Stimulated activated CD4-positive, alpha-beta T cell treated with anti-CD3 and anti-CD28 coated beads, Interleukin-4, amount 100 ng/mL, for 4 hours (primary cell): ENCODE results near the gene OR10A3.

Source experiments
- DNase-seq, 2 experiments: peaks; one replicate each; pipeline ENCODE4 v3.0.0-alpha.2; 2020

The OR10A3 gene

DNA sequence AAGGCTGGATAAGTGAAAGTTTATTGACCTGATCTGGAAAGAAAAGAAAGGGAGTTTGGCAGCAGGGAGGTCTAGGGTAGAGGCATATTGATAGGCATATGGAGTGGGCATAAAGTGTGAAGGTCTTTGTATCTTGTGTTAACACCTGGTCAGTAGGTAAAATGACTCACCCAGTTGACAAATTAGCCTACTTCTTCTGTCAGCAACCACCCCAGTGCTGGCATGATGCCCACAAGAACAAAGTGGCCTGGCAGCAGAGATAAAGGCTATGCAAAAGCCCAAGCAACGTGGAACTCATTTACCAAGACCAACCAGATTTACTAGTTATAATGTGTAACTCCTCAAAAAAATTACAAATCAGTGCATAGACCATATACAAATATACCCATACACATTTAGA is 4.9 kb downstream of the OR10A3 start:
- no peak for DNase-seq

- DNase-seq: no peak
Observed at GRCh38 chr11:7931168-7931567, 10.3 kb downstream of the OR10A3 start, which contains the start of gene OR10A6. TSS of gene OR10A6 (minus strand) at chr11:7931268. CDS start at chr11:7928662, 2,606 bp downstream.

DNA sequence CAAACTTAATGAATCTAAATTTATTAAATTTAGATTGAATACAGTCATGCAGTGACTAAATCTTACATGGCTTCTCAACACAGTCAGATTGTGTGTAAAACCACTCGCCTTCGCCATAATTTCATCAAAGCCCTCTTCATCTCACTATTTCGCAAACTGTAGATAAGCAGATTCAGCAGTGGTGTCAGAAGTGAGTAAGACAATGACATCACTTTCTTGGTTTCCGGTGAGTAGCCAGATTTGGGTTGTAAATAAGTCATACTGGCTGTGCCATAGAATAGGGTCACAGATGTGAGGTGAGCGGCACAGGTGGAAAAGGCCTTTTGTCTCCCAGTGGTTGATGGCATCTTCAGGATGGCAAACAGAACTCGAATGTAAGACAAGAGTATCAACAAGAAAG is 13.9 kb downstream of the OR10A3 start:
- DNase-seq: no peak

- DNase-seq: no peak
Observed at GRCh38 chr11:7924536-7924935, 17.0 kb downstream of the OR10A3 start.

DNA sequence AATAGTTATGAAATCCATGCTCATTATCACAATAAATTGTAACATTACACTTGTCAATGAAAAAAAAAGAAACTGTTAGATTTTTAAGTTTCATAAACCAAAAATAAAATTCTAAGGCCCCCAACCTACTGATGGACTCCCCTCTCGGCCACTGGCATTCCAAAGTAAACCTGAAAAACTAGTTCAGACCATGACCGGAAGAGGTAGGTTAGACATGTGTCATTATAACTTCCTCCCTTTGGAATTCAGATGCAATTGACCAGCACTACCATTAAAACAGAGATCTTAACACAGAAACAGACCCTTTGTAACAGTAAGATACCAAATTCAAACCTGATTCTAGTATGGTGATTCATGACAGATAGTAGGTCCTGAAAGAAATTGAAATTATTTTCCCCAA is 23.4 kb downstream of the OR10A3 start:
- DNase-seq: no peak

DNA sequence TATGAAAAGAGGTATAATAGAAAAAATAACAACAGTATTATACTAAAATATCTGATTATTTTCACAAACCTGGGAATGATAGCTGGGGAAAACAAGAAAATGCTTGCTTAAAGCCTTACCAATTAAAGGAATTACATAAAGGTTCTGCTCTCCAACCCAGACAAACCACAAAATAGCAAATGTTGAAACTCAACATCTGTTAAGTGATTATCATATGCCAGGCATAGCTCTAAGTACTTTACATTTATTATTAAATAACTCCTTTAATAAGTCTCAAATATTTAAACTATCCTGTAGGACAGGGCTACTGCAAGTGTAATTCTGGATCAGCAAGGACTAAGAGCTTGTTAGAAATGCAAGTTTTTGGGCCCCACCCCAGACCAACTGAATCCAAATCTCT is 30.5 kb downstream of the OR10A3 start:
- DNase-seq: no peak

GRCh38 chr11:7910286-7910788 is 31.2 kb downstream of the OR10A3 start:
- no peak for DNase-seq

GRCh38 chr11:7909585-7910285 is 31.8 kb downstream of the OR10A3 start:
- DNase-seq: no peak

- DNase-seq: no peak
Observed at GRCh38 chr11:7907121-7907520, 34.4 kb downstream of the OR10A3 start.

DNA sequence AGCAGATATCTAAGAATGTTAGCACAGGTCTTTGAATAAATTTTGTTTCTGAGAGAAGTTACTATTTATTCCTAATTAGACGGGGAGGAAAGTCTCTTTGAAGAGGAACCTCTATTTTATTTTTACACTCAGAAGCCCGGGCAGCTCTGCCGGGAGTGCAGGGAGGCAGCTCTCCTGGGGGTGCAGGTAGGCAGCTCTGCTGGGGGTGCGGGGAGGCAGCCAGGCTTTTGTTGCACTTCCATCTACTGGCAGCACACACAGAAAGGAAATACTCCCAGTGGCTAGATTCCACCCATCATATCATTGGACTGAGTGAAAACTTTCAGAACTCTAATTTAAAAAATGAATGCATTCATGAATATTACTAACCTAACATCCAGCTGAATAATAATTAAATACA is 35.0 kb downstream of the OR10A3 start:
- DNase-seq: no peak

- no peak for DNase-seq
Observed at GRCh38 chr11:7905961-7906429, 35.5 kb downstream of the OR10A3 start.

GRCh38 chr11:7905549-7905948 is 36.0 kb downstream of the OR10A3 start:
- DNase-seq: no peak

GRCh38 chr11:7904917-7905316 is 36.6 kb downstream of the OR10A3 start:
- no peak for DNase-seq

DNA sequence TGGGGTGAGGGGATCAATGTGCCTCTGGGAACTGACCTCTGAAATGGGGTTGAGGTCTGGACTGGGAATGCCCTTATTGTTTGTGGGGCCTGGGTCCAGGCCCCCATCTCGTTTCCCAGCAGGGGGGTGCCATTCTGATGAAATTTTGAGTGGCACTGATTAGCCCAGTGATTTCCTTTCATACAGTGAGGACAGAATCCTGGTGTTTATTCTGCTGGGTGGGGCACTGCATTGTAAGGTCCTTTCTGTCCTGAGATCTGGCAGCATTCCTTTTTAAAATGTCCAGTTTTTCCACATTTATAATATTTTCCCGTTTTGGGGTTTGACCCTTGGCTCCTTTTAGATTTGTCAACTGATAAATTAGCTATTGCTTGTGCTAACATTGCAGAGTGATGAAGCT is 37.6 kb downstream of the OR10A3 start:
- no peak for DNase-seq

- no peak for DNase-seq
Observed at GRCh38 chr11:7901319-7901854, 40.1 kb downstream of the OR10A3 start.

- no peak for DNase-seq
Observed at GRCh38 chr11:7900686-7901085, 40.8 kb downstream of the OR10A3 start.

- no peak for DNase-seq
Observed at GRCh38 chr11:7899418-7899817, 42.1 kb downstream of the OR10A3 start.

DNA sequence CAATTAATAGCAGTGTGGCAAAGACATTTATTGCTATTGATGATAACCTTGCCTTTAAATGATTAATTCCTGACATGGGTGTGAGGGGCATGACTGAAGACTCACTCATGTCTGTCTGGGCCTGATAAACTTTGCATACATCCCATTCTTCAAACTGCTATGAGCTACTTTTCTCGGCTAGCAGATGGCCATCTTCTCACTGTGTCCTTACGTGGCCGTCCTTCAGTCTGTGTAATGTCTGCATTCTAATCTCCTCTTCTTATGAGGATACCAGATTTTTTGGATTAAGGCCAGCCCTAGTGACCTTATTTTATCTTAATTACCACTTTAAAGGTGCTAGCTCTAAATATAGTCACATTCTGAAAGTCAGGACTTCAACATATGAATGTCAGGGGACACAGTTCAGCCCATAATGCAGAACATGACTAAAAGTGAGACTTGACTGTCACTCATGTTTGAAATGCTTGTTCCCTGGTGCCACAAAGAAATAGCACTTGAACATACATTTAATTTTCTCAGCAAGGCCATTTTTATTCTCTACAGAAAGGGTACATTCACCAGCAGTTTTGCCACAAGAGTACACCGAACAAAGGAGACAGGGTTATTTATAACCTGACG is 42.7 kb downstream of the OR10A3 start:
- DNase-seq: no peak

DNA sequence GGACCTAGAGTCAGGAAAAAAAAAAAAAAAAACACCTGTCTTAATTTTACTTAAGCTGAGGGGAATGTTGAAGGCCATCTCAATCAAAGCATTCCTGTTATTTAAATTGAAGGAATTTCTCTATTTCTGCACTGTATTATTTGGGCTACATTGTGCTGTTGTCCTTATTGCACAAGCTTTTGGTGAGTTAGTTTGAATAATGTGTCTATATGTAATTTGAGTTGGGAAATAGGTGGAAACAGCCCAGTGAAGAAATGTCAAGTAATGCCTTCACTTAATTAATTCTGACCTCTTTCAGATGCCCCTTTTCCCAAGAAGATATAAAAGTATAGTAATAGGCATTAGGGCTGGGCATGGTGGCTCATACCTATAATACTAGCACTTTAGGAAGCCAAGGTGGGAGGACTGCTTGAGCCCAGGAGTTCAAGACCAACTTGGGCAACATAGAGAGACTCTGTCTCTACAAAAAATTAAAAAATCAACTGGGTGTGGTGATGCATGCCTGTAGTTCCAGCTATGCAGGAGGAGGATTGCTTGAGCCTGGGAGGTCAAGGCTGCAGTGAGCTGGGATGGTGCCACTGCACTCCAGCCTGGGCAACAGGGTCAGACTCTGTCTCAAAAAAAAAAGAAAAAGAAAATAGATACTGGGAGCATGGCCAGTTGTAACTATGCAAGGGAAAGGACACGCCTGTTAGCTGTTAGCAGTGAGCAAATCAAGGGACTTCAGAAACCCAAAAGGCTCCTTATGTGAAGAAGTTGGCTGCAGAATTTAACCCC is 45.3 kb downstream of the OR10A3 start:
- DNase-seq: no peak

- DNase-seq: no peak
Observed at GRCh38 chr11:7894251-7894650, 47.3 kb downstream of the OR10A3 start.

DNA sequence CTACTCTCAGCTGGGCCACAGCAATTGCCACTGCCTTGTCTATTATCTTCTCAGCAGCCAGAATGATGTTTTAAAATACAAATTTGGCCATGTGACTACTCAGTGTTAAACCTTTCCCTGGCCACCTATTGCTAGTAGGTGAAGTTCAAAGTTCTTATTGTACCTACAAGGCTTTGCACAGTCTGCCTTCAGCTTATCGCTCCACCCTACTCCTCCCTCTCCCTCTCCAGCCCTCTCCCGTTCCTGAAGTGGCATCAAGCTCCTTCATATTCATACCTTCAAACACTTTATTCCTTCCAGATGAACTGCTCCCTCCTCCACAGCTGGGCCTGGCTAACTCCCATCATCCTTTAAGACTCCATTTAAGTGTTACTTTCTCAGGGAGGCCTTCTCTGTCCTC is 47.7 kb downstream of the OR10A3 start:
- DNase-seq: no peak

GRCh38 chr11:7892840-7893254 is 48.7 kb downstream of the OR10A3 start:
- no peak for DNase-seq

DNA sequence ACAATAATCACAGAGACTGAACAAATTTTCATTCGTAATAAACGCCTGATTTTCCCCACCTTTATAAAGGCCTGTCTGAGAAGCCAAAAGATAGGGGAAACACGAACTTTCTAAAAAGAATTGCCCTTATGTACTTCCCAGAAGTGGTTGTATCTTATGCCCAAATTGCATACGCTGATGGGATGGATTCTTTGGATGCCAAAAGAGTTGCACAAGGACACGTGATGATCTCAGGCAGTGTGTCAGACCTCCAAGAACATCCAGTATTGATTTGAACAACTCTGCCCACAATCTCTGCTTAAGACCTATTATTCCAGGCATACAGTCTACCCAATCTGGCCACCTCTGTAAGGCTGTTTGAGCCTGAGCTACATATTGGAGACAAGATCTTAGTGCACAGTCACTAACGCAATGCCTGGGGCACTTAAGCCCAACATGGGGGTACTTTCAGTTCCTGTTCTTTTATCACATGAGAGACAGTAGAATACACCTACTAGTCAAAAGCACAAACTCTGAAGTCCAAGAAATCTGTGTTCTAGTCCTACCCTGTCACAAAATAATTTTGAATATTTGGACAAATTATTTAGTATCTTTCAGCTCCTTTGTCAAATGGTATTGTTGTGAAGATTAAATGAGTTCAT is 49.3 kb downstream of the OR10A3 start:
- DNase-seq: no peak
